MM.1S (cell line): ENCODE data around the gene LMO1.

Experiments used
- CTCF ChIP-seq: fragments of 300-600 bp; sonication (generic); IDR thresholded peaks from 2 replicates; pipeline ENCODE4 v1.5.1; 2016; ENCODE audit warnings: antibody characterized with exemption, low read length, mixed read lengths
- EZH2 ChIP-seq: fragments of 300-600 bp; sonication (generic); optimal IDR thresholded peaks from 2 replicates; pipeline ENCODE3; 2017; ENCODE audit warnings: low read depth, mild to moderate bottlenecking, antibody characterized with exemption, low read length, mixed read lengths

GRCh38 chr11:8222820-8223512, 40.7 kb downstream of the LMO1 start:
- TF ChIP-seq CTCF (no peak), EZH2 (no peak)
